HEK293 (cell line): ENCODE results near the gene RALY.
A peak's percentile ranks its signal among the peaks of the same experiment; 100 is the strongest.

Experiments used
- CTCF ChIA-PET: fragments of 350-600 bp; formaldehyde crosslinking; extraction: SDS; loops from one replicate; lab custom pipeline; 2021; ENCODE audit warnings: antibody characterized with exemption; lab: Yijun Ruan, JAX
- POLR2A ChIA-PET: fragments of 300-600 bp; formaldehyde crosslinking; extraction: SDS; loops from one replicate; lab custom pipeline; 2020; ENCODE audit warnings: antibody characterized with exemption, inconsistent platforms; lab: Yijun Ruan, JAX
- H3K27ac ChIP-seq: fragments of 200-500 bp; sonication (Bioruptor generic); 2 replicates; pipeline ENCODE4 v1.5.1; 2014; ENCODE audit warnings: low read depth, low read length, control low read depth, inconsistent platforms; ENCODE audit errors: extremely low read depth
- H3K36me3 ChIP-seq, 2 experiments: fragments of 200-500 bp in 1 of 2; sonication (Bioruptor generic) in 1 of 2; 1 replicate in 1 of 2; 2 replicates in 1 of 2; pipeline ENCODE4 v1.5.1; 2014 to 2017; ENCODE audit warnings: inconsistent platforms in 2 of 2, low read length in 2 of 2; ENCODE audit not compliant: control insufficient read depth in 2 of 2, insufficient read depth in 1 of 2
- H3K4me1 ChIP-seq: fragments of 200-500 bp; sonication (Bioruptor generic); 2 replicates; pipeline ENCODE4 v1.5.1; 2014; ENCODE audit warnings: mild to moderate bottlenecking, low read length, inconsistent platforms; ENCODE audit not compliant: control insufficient read depth, insufficient read depth
- H3K4me3 ChIP-seq: 2 replicates; pipeline ENCODE4 v1.5.1; 2011; ENCODE audit warnings: low read depth, mild to moderate bottlenecking, control low read depth, low read length, moderate library complexity
- H3K9me3 ChIP-seq: fragments of 200-500 bp; sonication (Bioruptor generic); 2 replicates; pipeline ENCODE4 v1.5.1; 2014; ENCODE audit warnings: low read depth, low read length, inconsistent platforms; ENCODE audit not compliant: control insufficient read depth, insufficient read depth
- GFI1B ChIP-seq: fragments of 450-650 bp; formaldehyde crosslinking; IDR thresholded peaks from 2 replicates; pipeline ENCODE4 v1.5.1; 2016; ENCODE audit warnings: missing biosample characterization, missing genetic modification characterization
- SCRT1 ChIP-seq: fragments of 450-650 bp; formaldehyde crosslinking; IDR thresholded peaks from 2 replicates; pipeline ENCODE4 v1.5.1; 2016; ENCODE audit warnings: missing biosample characterization, missing genetic modification characterization, borderline replicate concordance
- SCRT2 ChIP-seq: fragments of 450-650 bp; formaldehyde crosslinking; IDR thresholded peaks from 2 replicates; pipeline ENCODE4 v1.5.1; 2016; ENCODE audit warnings: missing biosample characterization, missing genetic modification characterization
- SP7 ChIP-seq: fragments of 450-650 bp; formaldehyde crosslinking; IDR thresholded peaks from 2 replicates; pipeline ENCODE4 v1.5.1; 2016; ENCODE audit warnings: missing biosample characterization, missing genetic modification characterization
- WT1 ChIP-seq: fragments of 450-650 bp; formaldehyde crosslinking; IDR thresholded peaks from 2 replicates; pipeline ENCODE4 v1.5.1; 2016; ENCODE audit warnings: missing biosample characterization, missing genetic modification characterization
- ZFP69B ChIP-seq: fragments of 450-650 bp; formaldehyde crosslinking; IDR thresholded peaks from 2 replicates; pipeline ENCODE4 v1.5.1; 2016; ENCODE audit warnings: missing biosample characterization, missing genetic modification characterization
- ZNF10 ChIP-seq: fragments of 450-650 bp; formaldehyde crosslinking; IDR thresholded peaks from 2 replicates; pipeline ENCODE4 v1.5.1; 2017; ENCODE audit warnings: missing biosample characterization, missing genetic modification characterization
- ZNF132 ChIP-seq: fragments of 450-650 bp; formaldehyde crosslinking; IDR thresholded peaks from 2 replicates; pipeline ENCODE4 v1.5.1; 2017; ENCODE audit warnings: missing biosample characterization, missing genetic modification characterization, borderline replicate concordance
- ZNF133 ChIP-seq: fragments of 450-650 bp; formaldehyde crosslinking; IDR thresholded peaks from 2 replicates; pipeline ENCODE4 v1.5.1; 2016; ENCODE audit warnings: missing biosample characterization, missing genetic modification characterization
- ZNF654 ChIP-seq: fragments of 450-650 bp; formaldehyde crosslinking; IDR thresholded peaks from 2 replicates; pipeline ENCODE4 v1.5.1; 2016; ENCODE audit warnings: low read depth, missing biosample characterization, missing genetic modification characterization
- ZNF768 ChIP-seq: fragments of 450-650 bp; formaldehyde crosslinking; IDR thresholded peaks from 2 replicates; pipeline ENCODE4 v1.5.1; 2018; ENCODE audit warnings: missing biosample characterization, mild to moderate bottlenecking, missing genetic modification characterization
- TF ChIP-seq, protein P1 (sequence below): fragments of 450-650 bp; formaldehyde crosslinking; IDR thresholded peaks from 2 replicates; pipeline ENCODE4 v1.5.1; 2016; ENCODE audit warnings: missing biosample characterization, missing genetic modification characterization
- TF ChIP-seq, protein P2 (sequence below): fragments of 450-650 bp; formaldehyde crosslinking; IDR thresholded peaks from 2 replicates; pipeline ENCODE4 v1.5.1; 2016; ENCODE audit warnings: missing biosample characterization, missing genetic modification characterization

RALY gene

GRCh38 chr20:34064286-34064685 lies 70.6 kb downstream of the RALY start:
- TF ChIP-seq GFI1B (tag by site-specific recombination) = no peak
- TF ChIP-seq, protein P1, sequence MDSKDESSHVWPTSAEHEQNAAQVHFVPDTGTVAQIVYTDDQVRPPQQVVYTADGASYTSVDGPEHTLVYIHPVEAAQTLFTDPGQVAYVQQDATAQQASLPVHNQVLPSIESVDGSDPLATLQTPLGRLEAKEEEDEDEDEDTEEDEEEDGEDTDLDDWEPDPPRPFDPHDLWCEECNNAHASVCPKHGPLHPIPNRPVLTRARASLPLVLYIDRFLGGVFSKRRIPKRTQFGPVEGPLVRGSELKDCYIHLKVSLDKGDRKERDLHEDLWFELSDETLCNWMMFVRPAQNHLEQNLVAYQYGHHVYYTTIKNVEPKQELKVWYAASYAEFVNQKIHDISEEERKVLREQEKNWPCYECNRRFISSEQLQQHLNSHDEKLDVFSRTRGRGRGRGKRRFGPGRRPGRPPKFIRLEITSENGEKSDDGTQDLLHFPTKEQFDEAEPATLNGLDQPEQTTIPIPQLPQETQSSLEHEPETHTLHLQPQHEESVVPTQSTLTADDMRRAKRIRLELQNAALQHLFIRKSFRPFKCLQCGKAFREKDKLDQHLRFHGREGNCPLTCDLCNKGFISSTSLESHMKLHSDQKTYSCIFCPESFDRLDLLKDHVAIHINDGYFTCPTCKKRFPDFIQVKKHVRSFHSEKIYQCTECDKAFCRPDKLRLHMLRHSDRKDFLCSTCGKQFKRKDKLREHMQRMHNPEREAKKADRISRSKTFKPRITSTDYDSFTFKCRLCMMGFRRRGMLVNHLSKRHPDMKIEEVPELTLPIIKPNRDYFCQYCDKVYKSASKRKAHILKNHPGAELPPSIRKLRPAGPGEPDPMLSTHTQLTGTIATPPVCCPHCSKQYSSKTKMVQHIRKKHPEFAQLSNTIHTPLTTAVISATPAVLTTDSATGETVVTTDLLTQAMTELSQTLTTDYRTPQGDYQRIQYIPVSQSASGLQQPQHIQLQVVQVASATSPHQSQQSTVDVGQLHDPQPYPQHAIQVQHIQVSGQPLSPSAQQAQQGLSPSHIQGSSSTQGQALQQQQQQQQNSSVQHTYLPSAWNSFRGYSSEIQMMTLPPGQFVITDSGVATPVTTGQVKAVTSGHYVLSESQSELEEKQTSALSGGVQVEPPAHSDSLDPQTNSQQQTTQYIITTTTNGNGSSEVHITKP (tag by site-specific recombination) = 0 out of 2 replicates have a peak, but pooled peaks have one; percentile 19
- H3K4me1 ChIP-seq = no peaks in the 10 kb centered on the region
- CTCF ChIA-PET = interaction anchor here (0.5 to 2.0 kb wide), 4 partner anchors 131 to 201 kb away, joined by 3 to 7 read pairs (median 4); no protein-coding TSS in a partner anchor
- POLR2A ChIA-PET = no interaction called here
- H3K27ac ChIP-seq = no peak overlapping the region
- H3K9me3 ChIP-seq = no peaks in the 10 kb centered on the region
- peaks cover 0 to 13% of the 10 kb centered on the region in 2 experiments; a peak in 1 of 3 replicates for H3K36me3 ChIP-seq
- H3K4me3 ChIP-seq = no peak overlapping the region

DNA sequence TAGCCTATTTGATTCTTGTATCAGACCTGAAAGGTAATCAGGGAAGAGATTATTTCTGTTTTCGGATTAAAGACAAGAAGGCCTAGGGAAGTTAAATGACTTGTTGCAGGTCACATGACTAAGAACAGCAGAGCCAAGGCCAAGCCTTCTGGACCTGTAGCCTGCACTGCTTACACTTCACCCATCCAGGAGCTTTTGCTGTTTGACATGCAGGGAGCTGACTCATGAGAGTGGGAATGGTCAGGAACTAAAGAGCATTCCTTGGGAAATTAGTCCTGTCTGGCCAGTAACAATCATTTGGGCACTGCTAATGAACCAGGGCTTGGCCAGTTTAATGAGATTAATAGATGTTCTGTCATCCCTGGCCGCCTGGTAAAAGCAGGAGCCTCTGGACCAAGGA lies 71.5 kb downstream of the RALY start:
- Histone ChIP-seq H3K36me3 (peaks cover 0 to 9% of the 10 kb centered on the region in 2 experiments; a peak in 1 of 3 replicates), H3K9me3 (no peaks in the 10 kb centered on the region), H3K27ac (no peak overlapping the region), H3K4me3 (no peak overlapping the region), H3K4me1 (no peaks in the 10 kb centered on the region)
- TF ChIP-seq ZNF654 (tag by site-specific recombination) (no peak), ZNF768 (tag by site-specific recombination) (no peak), ZFP69B (tag by site-specific recombination) (no peak), ZNF132 (tag by site-specific recombination) (no peak), SP7 (no peak), SCRT1 (peak; percentile 64; the same call in 1 of the 2 replicates), ZNF10 (tag by site-specific recombination) (no peak), SCRT2 (tag by site-specific recombination) (peak; percentile 88)
- TF ChIP-seq, protein P2, sequence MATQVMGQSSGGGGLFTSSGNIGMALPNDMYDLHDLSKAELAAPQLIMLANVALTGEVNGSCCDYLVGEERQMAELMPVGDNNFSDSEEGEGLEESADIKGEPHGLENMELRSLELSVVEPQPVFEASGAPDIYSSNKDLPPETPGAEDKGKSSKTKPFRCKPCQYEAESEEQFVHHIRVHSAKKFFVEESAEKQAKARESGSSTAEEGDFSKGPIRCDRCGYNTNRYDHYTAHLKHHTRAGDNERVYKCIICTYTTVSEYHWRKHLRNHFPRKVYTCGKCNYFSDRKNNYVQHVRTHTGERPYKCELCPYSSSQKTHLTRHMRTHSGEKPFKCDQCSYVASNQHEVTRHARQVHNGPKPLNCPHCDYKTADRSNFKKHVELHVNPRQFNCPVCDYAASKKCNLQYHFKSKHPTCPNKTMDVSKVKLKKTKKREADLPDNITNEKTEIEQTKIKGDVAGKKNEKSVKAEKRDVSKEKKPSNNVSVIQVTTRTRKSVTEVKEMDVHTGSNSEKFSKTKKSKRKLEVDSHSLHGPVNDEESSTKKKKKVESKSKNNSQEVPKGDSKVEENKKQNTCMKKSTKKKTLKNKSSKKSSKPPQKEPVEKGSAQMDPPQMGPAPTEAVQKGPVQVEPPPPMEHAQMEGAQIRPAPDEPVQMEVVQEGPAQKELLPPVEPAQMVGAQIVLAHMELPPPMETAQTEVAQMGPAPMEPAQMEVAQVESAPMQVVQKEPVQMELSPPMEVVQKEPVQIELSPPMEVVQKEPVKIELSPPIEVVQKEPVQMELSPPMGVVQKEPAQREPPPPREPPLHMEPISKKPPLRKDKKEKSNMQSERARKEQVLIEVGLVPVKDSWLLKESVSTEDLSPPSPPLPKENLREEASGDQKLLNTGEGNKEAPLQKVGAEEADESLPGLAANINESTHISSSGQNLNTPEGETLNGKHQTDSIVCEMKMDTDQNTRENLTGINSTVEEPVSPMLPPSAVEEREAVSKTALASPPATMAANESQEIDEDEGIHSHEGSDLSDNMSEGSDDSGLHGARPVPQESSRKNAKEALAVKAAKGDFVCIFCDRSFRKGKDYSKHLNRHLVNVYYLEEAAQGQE (tag by site-specific recombination) = no peak
- ChIA-PET POLR2A (interaction anchor here (1.1 kb wide), 1 partner anchor 72 kb away, joined by 4 read pairs; the partner anchor contains the start of gene RALY), CTCF (interaction anchor here (0.6 to 1.6 kb wide), 2 partner anchors 202 to 489 kb away, joined by 3 to 4 read pairs; no protein-coding TSS in a partner anchor)

DNA sequence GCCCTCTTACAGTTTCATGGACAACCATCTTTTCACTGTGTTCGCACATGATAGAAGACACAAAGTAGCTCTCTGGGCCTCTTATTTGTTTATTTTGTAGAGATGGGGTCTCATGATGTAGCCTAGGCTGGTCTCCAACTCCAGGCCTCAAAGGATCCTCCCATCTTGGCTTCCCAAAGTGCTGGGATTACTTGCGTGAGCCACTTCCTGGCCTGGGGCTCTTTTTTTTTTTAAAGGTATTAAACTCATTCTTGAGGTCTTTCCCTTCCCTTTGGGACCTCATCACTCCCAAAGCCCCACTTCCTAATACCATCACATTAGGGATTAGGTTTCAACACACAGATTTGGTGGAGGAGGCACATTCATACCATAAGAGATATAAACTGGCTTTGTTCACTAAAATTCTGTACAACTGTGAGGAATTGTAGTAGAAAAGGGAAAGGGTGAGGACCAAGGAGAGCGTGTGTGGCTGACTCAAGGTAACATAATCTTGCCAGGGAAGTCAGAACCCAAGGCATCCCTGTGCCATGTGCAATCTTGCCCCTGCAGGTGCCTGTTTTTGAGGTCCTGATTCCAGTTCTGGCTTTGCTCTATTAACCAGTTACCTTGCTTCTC lies 72.9 kb downstream of the RALY start:
- 0 out of 2 replicates have a peak, but pooled peaks have one; percentile 48 for TF ChIP-seq WT1 (tag by site-specific recombination)
- no peak for TF ChIP-seq ZNF133 (tag by site-specific recombination)
- TF ChIP-seq, protein P2 (tag by site-specific recombination) = 0 out of 2 replicates have a peak, but pooled peaks have one; percentile 41
- TF ChIP-seq, all 188 proteins: peak for 2
- Histone ChIP-seq H3K27ac (no peak overlapping the region), H3K9me3 (no peaks in the 10 kb centered on the region), H3K4me3 (no peak overlapping the region), H3K36me3 (peaks cover 0 to 10% of the 10 kb centered on the region in 2 experiments; a peak in 1 of 3 replicates), H3K4me1 (no peaks in the 10 kb centered on the region)
- ChIA-PET CTCF (interaction anchor here (0.7 kb wide), 1 partner anchor 48 kb away, joined by 3 read pairs; no protein-coding TSS in a partner anchor), POLR2A (interaction anchor here (1.1 kb wide), 1 partner anchor 73 kb away, joined by 4 read pairs; the partner anchor contains the start of gene RALY)
